Measurements from ENCODE around the gene CNTN1.

The CNTN1 gene

DNA sequence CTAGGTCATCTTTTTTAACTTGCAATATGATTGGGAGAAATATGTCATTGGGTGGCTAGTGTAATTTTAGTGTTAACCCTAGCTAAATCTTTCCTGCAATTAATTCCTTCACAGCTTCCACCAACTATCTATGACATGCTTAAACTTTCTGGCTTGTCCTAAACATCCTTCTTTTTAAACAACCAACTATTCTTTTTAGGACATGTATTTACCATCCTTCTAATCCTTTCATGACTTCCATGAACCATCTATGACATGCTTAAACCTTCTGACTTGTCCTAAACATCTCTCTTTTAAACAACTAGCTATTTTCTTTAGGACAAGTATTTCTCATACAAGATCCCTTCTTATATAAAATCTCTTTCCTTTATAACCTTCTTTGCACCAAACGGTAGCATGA is 316.2 kb downstream of the CNTN1 start:
- H3K9ac ChIP-seq = no peak overlapping the region
- no peaks in the 10 kb centered on the region for H4K20me1 ChIP-seq
- no peak overlapping the region for H3K27ac ChIP-seq
- no peak overlapping the region for H3K4me3 ChIP-seq
- H3K36me3 ChIP-seq = no peaks in the 10 kb centered on the region
- peaks cover 86% of the 10 kb centered on the region for H3K9me3 ChIP-seq
- no peaks in the 10 kb centered on the region for H3K4me1 ChIP-seq
- no peak for TF ChIP-seq Cebpa-rat (IDR thresholded peaks at IDR 0.05)
- no peaks in the 10 kb centered on the region for H3K27me3 ChIP-seq
- H3K4me2 ChIP-seq = no peak overlapping the region

DNA sequence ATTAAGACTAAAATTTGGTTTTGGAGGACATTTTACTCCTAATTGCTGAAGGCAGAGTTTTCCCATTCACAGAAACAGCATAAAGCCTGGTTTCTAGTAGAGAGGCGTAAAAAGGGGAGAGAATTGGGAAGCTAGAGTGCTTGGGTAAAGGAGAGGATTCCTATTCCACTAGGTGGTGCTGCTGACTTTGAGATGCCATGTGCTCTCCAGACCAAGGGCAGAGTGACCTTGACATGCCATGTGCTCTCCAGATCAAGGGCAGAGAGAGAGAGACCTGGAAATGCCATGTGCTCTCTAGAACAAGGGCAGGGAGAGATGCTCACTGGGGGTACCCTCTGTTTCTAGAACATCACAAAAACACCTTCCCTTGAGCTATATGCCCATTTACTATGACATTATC is 319.7 kb downstream of the CNTN1 start:
- TF ChIP-seq Cebpa-rat (IDR thresholded peaks at IDR 0.05) = no peak
- H3K27me3 ChIP-seq = no peaks in the 10 kb centered on the region
- peaks cover 9% of the 10 kb centered on the region for H3K4me1 ChIP-seq
- peaks cover 59% of the 10 kb centered on the region for H3K9me3 ChIP-seq
- no peaks in the 10 kb centered on the region for H4K20me1 ChIP-seq
- H3K4me2 ChIP-seq = no peak overlapping the region
- H3K9ac ChIP-seq = no peak overlapping the region
- no peaks in the 10 kb centered on the region for H3K36me3 ChIP-seq
- H3K27ac ChIP-seq = no peak overlapping the region
- no peak overlapping the region for H3K4me3 ChIP-seq

DNA sequence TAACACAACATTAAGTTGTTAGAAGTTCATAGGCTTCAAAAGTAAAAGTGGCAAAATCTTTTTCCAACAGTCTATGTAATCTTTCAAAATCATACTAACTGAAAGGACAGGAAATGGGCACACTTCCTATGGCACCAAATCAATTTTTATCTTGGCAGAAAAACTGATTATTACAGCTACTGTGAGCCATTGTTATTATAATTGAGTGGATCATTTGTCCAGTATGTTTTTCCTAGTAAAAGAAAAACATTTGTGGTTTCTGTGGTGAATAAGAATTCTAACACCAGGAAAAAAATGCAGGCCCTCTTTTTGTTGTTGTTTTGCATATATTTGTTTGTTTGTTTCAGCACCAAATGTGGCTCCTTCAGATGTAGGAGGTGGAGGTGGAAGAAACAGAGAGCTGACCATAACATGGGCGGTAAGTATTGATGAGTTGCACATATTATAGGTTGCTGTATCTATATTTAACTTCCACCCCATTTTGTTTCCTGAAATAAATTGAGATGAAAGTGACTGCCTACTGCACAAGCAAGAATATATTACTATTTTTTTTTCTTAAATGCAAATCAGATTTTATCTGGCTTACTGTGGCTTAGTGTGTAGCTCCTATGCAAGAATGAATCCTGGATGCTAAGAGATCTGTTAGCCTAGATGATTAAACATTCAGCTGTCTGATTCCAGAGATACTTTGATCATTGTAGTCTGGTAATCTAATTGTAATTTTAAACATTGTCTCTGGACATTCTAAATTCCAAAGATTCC is 321.8 kb downstream of the CNTN1 start:
- H3K27ac ChIP-seq = no peak overlapping the region
- peaks cover 9% of the 10 kb centered on the region for H3K4me1 ChIP-seq
- no peak overlapping the region for H3K4me3 ChIP-seq
- H4K20me1 ChIP-seq = no peaks in the 10 kb centered on the region
- no peaks in the 10 kb centered on the region for H3K36me3 ChIP-seq
- TF ChIP-seq Cebpa-rat (IDR thresholded peaks at IDR 0.05) = no peak
- H3K4me2 ChIP-seq = no peak overlapping the region
- H3K27me3 ChIP-seq = no peaks in the 10 kb centered on the region
- H3K9ac ChIP-seq = no peak overlapping the region
- peaks cover 39% of the 10 kb centered on the region for H3K9me3 ChIP-seq

DNA sequence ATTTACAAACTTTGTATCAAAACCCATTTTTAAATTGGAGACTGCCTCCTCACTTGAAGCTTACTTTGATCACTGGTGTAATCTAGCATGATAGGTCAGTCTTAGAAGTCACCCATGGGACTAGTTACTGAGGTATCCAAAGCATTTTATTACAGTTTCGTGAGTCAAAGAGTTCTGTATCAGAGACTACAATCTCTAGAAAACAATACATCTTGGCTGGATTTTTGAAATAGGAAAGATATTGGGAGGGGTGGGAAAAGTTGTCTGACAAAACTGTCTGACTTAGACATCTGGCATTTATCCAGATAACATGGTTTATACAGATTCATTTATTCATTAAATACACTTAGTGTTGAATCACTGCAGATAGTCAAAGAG is 322.4 kb downstream of the CNTN1 start:
- Histone ChIP-seq H3K4me3 (no peak overlapping the region), H3K4me1 (peaks cover 9% of the 10 kb centered on the region), H3K36me3 (no peaks in the 10 kb centered on the region), H3K27ac (no peak overlapping the region), H3K9me3 (peaks cover 33% of the 10 kb centered on the region), H4K20me1 (no peaks in the 10 kb centered on the region), H3K4me2 (no peak overlapping the region), H3K9ac (no peak overlapping the region), H3K27me3 (no peaks in the 10 kb centered on the region)
- TF ChIP-seq Cebpa-rat (IDR thresholded peaks at IDR 0.05) = no peak

DNA sequence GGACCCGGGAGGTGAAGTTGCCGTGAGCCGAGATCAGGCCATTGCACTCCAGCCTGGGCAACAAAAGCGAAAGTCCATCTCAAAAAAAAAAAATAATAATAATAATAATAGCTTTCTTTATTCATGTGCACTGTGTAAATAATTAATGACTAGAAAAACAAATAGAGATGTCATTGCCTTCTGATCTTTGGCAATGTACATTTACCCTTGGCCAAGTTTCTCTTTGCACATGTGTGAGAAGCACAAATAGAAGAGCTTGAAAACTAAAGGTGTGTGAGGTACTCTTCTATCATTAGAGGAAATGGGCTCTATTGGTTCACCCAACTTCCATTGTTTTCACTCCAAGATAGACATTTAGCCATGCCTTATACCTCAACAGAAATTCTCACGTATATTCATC is 325.8 kb downstream of the CNTN1 start:
- H4K20me1 ChIP-seq = no peaks in the 10 kb centered on the region
- no peaks in the 10 kb centered on the region for H3K27me3 ChIP-seq
- H3K36me3 ChIP-seq = no peaks in the 10 kb centered on the region
- peaks cover 9% of the 10 kb centered on the region for H3K4me1 ChIP-seq
- H3K4me2 ChIP-seq = no peak overlapping the region
- H3K27ac ChIP-seq = no peak overlapping the region
- H3K9ac ChIP-seq = no peak overlapping the region
- no peaks in the 10 kb centered on the region for H3K9me3 ChIP-seq
- no peak overlapping the region for H3K4me3 ChIP-seq
- TF ChIP-seq Cebpa-rat (IDR thresholded peaks at IDR 0.05) = no peak

DNA sequence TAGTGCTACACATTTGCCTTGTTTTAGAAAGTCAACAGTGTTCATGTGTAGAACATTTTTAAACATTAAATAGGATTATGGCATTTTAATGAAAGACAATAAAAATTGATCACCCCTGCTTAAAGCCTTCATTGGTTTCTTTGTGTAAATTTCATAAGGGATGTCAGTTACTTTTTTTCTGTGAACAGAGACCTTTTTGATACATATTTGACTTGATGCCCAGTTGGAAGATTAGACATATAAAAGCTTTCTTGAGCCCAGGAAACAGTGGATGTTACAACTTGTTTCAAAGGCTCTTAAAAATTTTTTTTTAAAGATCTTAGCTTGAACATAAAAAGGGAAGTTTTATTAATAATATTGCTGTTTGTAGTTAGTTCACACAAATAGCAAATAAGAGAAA is 327.2 kb downstream of the CNTN1 start:
- Histone ChIP-seq H3K4me2 (no peak overlapping the region), H3K4me1 (peaks cover 1% of the 10 kb centered on the region), H4K20me1 (no peaks in the 10 kb centered on the region), H3K27me3 (no peaks in the 10 kb centered on the region), H3K36me3 (no peaks in the 10 kb centered on the region), H3K9me3 (no peaks in the 10 kb centered on the region), H3K9ac (no peak overlapping the region), H3K4me3 (no peak overlapping the region), H3K27ac (no peak overlapping the region)
- TF ChIP-seq Cebpa-rat (IDR thresholded peaks at IDR 0.05) = no peak

DNA sequence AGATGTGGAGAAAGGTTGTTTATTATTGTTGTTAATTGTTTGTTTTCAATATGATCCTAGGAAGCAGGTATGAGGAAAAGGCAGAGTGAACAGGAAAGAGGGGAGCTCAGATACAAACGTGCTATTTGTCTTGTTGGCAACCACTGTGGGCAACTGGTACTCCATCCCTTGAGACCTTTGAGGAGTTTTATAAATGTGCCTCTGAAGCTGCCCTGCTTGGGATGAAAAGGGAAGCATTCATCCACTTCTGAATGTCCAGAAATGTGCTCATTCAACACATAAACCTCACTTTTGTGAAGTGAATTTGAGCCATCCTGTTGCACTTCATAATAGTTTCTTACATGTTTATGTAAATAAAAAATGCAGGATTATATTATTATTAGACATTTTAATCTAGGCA is 331.6 kb downstream of the CNTN1 start:
- Histone ChIP-seq H4K20me1 (no peaks in the 10 kb centered on the region), H3K9ac (no peak overlapping the region), H3K4me2 (no peak overlapping the region), H3K4me3 (no peak overlapping the region), H3K36me3 (no peaks in the 10 kb centered on the region), H3K9me3 (no peaks in the 10 kb centered on the region), H3K4me1 (no peaks in the 10 kb centered on the region), H3K27ac (no peak overlapping the region), H3K27me3 (no peaks in the 10 kb centered on the region)
- TF ChIP-seq Cebpa-rat (IDR thresholded peaks at IDR 0.05) = no peak

DNA sequence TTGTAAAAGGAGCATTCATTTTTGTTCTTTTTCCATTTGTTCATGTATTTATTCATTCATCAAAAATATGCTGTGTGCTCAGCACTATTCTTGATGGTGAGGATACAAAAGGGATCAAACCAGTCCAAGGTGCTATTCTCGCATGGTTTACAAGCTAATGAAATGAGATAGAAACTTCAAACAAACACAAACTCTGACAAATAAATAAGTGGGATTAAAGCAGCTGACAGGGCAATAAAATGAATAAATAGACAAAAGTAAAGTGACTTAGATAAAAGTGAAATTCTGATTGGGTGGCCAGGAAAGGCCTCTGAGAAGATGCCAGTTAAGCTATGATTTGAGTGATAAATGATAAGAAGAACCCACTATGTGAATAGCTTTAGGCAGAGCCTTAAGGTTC is 333.9 kb downstream of the CNTN1 start:
- TF ChIP-seq Cebpa-rat (IDR thresholded peaks at IDR 0.05) = no peak
- Histone ChIP-seq H3K9me3 (no peaks in the 10 kb centered on the region), H3K4me3 (no peak overlapping the region), H3K27ac (no peak overlapping the region), H3K27me3 (no peaks in the 10 kb centered on the region), H3K9ac (no peak overlapping the region), H3K4me2 (no peak overlapping the region), H3K4me1 (no peaks in the 10 kb centered on the region), H4K20me1 (no peaks in the 10 kb centered on the region), H3K36me3 (no peaks in the 10 kb centered on the region)

DNA sequence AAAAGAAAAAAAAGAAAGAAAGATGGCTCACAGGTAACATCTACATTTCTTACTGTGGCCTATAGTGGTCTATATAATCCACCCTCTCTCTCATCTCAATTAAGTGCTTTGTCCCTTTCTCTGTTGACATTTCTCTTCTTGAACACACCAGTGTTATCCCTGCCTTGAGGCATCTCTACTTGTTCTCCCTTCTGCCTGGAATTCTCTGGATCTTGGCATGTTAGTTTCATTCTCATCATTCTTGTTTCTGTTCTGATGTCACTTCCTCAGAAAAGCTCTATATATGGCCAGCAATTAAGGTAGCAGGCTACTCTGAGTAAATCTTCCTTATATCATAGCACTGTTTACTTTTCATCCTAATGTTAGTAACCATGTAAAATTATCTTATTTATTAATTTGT is 340.1 kb downstream of the CNTN1 start:
- H3K27ac ChIP-seq = no peak overlapping the region
- no peaks in the 10 kb centered on the region for H3K27me3 ChIP-seq
- no peaks in the 10 kb centered on the region for H4K20me1 ChIP-seq
- no peak overlapping the region for H3K9ac ChIP-seq
- no peak overlapping the region for H3K4me2 ChIP-seq
- TF ChIP-seq Cebpa-rat (IDR thresholded peaks at IDR 0.05) = no peak
- H3K4me1 ChIP-seq = no peaks in the 10 kb centered on the region
- no peaks in the 10 kb centered on the region for H3K36me3 ChIP-seq
- H3K9me3 ChIP-seq = no peaks in the 10 kb centered on the region
- no peak overlapping the region for H3K4me3 ChIP-seq

DNA sequence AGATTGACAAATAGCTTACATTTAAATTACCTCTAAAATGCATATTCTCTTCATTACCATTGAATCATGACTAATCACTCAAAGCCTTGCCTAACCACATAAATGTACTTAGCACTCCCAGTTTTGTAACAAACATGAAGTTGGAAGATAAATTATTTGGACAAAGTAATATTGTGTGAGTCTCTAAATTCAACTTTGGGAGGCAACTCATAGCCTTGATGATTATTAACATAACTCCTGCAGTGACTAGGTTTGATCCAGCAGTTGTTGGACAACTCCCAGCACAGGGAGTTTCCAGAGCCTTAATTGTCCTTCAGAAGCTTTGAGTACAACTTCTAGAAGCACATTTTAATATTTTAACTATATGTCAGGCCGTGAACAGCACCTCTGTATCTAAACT is 342.4 kb downstream of the CNTN1 start:
- no peak overlapping the region for H3K4me2 ChIP-seq
- no peak overlapping the region for H3K27ac ChIP-seq
- TF ChIP-seq Cebpa-rat (IDR thresholded peaks at IDR 0.05) = no peak
- no peak overlapping the region for H3K4me3 ChIP-seq
- H3K9ac ChIP-seq = no peak overlapping the region
- H3K4me1 ChIP-seq = no peaks in the 10 kb centered on the region
- H4K20me1 ChIP-seq = no peaks in the 10 kb centered on the region
- H3K27me3 ChIP-seq = no peaks in the 10 kb centered on the region
- no peaks in the 10 kb centered on the region for H3K36me3 ChIP-seq
- no peaks in the 10 kb centered on the region for H3K9me3 ChIP-seq

DNA sequence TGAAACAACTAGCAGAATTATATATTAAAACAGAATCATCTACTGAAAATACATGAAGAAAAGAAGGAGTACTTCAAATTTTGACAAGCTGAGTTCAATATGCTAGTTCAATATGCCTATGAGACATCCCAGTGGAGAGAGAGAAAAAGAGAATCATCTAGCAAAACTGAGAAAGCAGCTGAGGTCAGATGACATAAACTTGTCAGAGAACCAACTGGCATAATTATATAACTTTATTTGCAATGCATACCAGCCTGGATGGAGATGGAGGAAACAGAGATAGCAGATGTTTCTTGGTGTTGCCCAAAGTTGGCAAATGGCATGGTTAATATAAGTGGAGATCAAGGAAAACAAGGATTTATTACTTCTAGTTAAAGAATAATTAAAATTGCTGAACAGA is 347.2 kb downstream of the CNTN1 start:
- no peak overlapping the region for H3K4me2 ChIP-seq
- no peak overlapping the region for H3K27ac ChIP-seq
- no peaks in the 10 kb centered on the region for H3K9me3 ChIP-seq
- no peaks in the 10 kb centered on the region for H3K27me3 ChIP-seq
- H3K36me3 ChIP-seq = no peaks in the 10 kb centered on the region
- H3K9ac ChIP-seq = no peak overlapping the region
- no peak overlapping the region for H3K4me3 ChIP-seq
- no peaks in the 10 kb centered on the region for H3K4me1 ChIP-seq
- no peak for TF ChIP-seq Cebpa-rat (IDR thresholded peaks at IDR 0.05)
- H4K20me1 ChIP-seq = no peaks in the 10 kb centered on the region
